Chondrocyte (in vitro differentiated cells): ENCODE data around the gene AIFM1. TPM values are rescaled to one million over a fixed set of nuclear protein-coding genes. Genes with fewer than 3 reads are reported as not detected.

Source experiments
- DNase-seq: peaks from one replicate; pipeline ENCODE4 v3.0.0; 2021; ENCODE audit warnings: mixed read lengths, low spot score
- H3K27ac Mint-ChIP-seq: one replicate; pipeline ENCODE4 v1.8.0; 2021; ENCODE audit warnings: mild to moderate bottlenecking, moderate library complexity, mixed read lengths; ENCODE audit not compliant: unreplicated experiment
- H3K27me3 Mint-ChIP-seq: 2 replicates; pipeline ENCODE4 v1.8.0; 2021; ENCODE audit warnings: low read depth, mixed read lengths
- H3K36me3 Mint-ChIP-seq: 2 replicates; pipeline ENCODE4 v1.8.0; 2021; ENCODE audit warnings: low read depth, mixed read lengths
- H3K4me1 Mint-ChIP-seq: 2 replicates; pipeline ENCODE4 v1.8.0; 2021; ENCODE audit warnings: low read depth, mild to moderate bottlenecking, mixed read lengths
- H3K4me3 Mint-ChIP-seq: one replicate; pipeline ENCODE4 v1.8.0; 2021; ENCODE audit warnings: mild to moderate bottlenecking, moderate library complexity, mixed read lengths; ENCODE audit not compliant: unreplicated experiment
- H3K9me3 Mint-ChIP-seq: 2 replicates; pipeline ENCODE4 v1.8.0; 2021; ENCODE audit warnings: low read depth, mixed read lengths
- total RNA-seq: library from RNA; stranded (reverse); gene quantifications from 3 replicates; pipeline ENCODE4 v1.2.1, GENCODE V29; 2021
- TF ChIP-seq, protein P1 (sequence below): fragments of 200-600 bp; sonication (generic); IDR thresholded peaks from 2 replicates; pipeline ENCODE4 v1.5.0; 2021; ENCODE audit warnings: antibody characterized with exemption, mild to moderate bottlenecking, moderate library complexity

Gene AIFM1
- total RNA-seq, 1 donor from 2014 or later = 29.2 TPM

DNA sequence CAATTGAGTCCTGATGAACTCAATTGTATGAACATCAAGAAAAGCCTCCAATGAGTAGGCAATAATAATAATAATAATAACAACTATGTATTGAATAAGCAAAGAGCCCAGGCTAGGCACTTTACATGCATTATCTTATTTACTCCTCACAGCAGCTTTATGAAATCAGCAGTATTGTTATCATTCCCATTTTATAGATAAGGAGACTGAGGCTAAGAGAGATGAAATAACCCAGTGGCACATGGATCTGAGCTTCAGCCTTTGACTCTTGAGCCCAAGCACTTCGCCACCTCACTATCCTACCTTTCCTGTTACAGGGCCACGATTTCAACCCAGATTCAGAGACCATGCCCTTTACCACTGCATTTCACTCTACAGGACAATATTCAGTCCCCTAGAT lies 9.3 kb upstream of the AIFM1 start:
- Mint-ChIP-seq H3K4me3 (no peak overlapping the region), H3K36me3 (peaks cover 6% of the 10 kb centered on the region), H3K9me3 (peaks cover 2% of the 10 kb centered on the region), H3K27me3 (no peaks in the 10 kb centered on the region), H3K27ac (peak overlapping the region; percentile 97), H3K4me1 (peaks cover 50% of the 10 kb centered on the region)
- TF ChIP-seq, protein P1, sequence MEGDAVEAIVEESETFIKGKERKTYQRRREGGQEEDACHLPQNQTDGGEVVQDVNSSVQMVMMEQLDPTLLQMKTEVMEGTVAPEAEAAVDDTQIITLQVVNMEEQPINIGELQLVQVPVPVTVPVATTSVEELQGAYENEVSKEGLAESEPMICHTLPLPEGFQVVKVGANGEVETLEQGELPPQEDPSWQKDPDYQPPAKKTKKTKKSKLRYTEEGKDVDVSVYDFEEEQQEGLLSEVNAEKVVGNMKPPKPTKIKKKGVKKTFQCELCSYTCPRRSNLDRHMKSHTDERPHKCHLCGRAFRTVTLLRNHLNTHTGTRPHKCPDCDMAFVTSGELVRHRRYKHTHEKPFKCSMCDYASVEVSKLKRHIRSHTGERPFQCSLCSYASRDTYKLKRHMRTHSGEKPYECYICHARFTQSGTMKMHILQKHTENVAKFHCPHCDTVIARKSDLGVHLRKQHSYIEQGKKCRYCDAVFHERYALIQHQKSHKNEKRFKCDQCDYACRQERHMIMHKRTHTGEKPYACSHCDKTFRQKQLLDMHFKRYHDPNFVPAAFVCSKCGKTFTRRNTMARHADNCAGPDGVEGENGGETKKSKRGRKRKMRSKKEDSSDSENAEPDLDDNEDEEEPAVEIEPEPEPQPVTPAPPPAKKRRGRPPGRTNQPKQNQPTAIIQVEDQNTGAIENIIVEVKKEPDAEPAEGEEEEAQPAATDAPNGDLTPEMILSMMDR = no peak
- DNase-seq = no peak

DNA sequence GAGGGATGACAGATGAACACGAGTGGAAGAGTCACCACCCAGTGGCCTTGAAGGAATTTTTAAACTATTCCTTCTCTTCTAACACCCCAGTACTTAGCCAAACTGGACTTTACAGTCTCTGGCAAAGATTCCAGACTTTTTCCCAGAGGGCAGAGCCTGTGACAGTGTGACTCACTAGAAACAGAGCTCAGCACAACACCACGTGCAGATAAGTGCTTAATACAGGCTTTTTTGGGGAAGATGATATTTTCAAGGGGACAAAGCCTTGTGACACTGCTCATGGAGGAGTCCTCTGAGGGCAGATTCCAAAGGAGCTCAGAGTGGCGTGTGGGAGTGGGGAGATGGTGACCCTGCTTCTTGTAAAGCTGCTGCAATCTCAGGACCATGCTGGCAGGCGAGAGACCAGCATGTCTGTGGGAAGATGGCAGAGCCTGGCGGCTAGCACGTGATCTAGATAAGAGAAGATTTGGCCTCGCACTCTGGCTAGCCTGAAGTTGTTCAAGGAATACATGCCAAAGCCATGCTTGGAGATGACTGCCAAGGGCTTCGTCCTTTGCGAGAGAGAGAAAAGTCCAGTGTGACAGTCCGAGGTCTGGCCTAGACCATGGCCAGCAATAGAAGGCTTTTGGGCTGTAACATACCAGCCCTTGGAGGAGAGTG lies 8.5 kb upstream of the AIFM1 start:
- H3K27me3 Mint-ChIP-seq = no peaks in the 10 kb centered on the region
- peak overlapping the region; percentile 82 for H3K4me3 Mint-ChIP-seq
- H3K4me1 Mint-ChIP-seq = peaks cover 42% of the 10 kb centered on the region
- H3K36me3 Mint-ChIP-seq = peaks cover 4% of the 10 kb centered on the region
- no peaks in the 10 kb centered on the region for H3K9me3 Mint-ChIP-seq
- H3K27ac Mint-ChIP-seq = peak overlapping the region; percentile 97
- no peak for DNase-seq
- TF ChIP-seq, protein P1 = no peak

DNA sequence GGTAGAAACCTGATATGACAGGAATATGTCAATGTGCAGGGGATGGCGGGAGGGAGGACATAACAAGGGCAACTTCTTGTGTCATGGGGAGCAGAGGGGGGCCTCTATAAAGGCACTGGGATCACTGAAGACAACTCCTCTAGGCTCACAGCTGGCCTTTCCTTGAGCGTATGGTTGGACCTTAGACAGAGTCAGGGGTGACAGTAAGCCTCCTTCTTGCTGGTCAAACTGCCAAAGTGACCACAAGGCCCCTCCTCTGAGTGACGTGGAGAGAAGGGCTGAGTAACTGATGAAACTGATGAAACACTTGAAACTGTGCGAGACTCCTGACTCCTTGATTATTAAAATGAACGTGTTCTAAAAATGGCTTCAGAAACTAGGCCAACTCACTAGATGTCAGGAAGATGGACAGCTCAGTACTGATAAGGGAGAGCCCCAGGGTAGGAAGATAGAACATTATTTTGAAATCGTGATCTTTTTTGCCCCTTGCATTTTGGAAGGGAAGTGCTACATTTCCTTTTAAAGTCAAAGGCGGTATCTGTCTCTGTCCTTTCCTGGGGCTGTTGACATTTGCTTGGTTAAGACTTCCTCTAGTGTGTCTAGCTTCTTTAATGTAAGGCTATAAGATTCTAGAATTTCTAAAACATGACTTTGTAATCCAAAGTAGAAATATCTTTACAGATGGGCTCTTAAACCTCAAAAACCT lies 7.7 kb upstream of the AIFM1 start:
- Mint-ChIP-seq H3K4me3 (peak overlapping the region; percentile 82), H3K36me3 (peaks cover 2% of the 10 kb centered on the region), H3K27ac (peak overlapping the region; percentile 97), H3K9me3 (no peaks in the 10 kb centered on the region), H3K27me3 (no peaks in the 10 kb centered on the region), H3K4me1 (peaks cover 38% of the 10 kb centered on the region)
- TF ChIP-seq, protein P1 = no peak
- no peak for DNase-seq

DNA sequence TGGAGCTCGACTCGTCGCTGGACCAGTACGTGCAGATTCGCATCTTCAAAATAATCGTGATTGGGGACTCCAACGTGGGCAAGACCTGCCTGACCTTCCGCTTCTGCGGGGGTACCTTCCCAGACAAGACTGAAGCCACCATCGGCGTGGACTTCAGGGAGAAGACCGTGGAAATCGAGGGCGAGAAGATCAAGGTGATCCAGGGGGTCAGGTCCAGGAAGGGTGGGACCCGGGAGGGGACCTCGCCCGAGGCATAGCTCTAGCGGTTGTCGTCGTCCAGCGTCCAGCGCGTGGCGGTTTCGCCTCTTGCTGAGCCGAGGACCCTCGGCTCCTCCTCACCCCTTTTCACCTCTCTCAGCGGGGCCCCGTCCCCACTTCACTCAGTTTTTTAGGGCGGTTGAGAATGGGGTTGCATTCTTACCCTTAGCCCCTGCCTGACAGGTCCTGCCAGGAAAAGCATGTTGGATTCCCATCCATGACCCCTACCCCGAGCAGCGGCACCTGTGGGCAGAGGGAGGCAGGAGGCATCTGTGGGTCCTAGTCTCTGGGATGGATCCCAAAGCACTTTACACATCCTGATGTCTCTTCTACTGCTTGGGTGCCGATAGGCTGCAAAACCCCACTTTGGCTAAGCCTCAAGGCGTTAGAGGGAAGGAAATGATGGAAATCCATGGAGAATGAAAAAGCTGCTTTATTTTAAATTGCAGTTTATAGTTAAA lies 6.6 kb upstream of the AIFM1 start:
- Mint-ChIP-seq H3K4me1 (peaks cover 38% of the 10 kb centered on the region), H3K27me3 (no peaks in the 10 kb centered on the region), H3K4me3 (peak overlapping the region; percentile 82), H3K27ac (peak overlapping the region; percentile 97), H3K36me3 (no peaks in the 10 kb centered on the region), H3K9me3 (no peaks in the 10 kb centered on the region)
- TF ChIP-seq, protein P1 = no peak
- DNase-seq = no peak

- Mint-ChIP-seq H3K9me3 (no peaks in the 10 kb centered on the region), H3K27ac (peak within 1 kb of the TSS; percentile 97), H3K4me3 (peak within 1 kb of the TSS; percentile 82), H3K27me3 (no peaks in the 10 kb centered on the region), H3K36me3 (no peaks in the 10 kb centered on the region), H3K4me1 (peaks cover 40% of the 10 kb centered on the region)
- TF ChIP-seq, protein P1 = no peak
- DNase-seq = no peak
Observed at GRCh38 chrX:130171446-130172126, 5.9 kb upstream of the AIFM1 start, which contains the start of gene RAB33A. Gene RAB33A (plus strand): TSS chrX:130171962. CDS start chrX:130172063, 101 bp downstream.
